Frontal cortex (tissue), 4 donors: ENCODE measurements around the gene STOX2. TPM values are rescaled to one million over a fixed set of nuclear protein-coding genes. Genes with fewer than 3 reads are reported as not detected.

Experiments used
- DNase-seq, 2 donors: peaks; one replicate each; pipeline ENCODE4 v3.0.0; 2012; ENCODE audit warnings: low spot score in 2 of 2
- FAIRE-seq: peaks from 2 replicates; lab custom pipeline; 2012; peaks lifted over from hg19 to GRCh38; lab: Jason Lieb, UNC
- total RNA-seq: library from RNA; depleted of rRNA; stranded (reverse); fragments of >200 nt; gene quantifications from one replicate; pipeline ENCODE4 v1.2.3, GENCODE V29; 2014
- donor health status: control.
- donor health status: control.
- donor health status: control.

Gene STOX2
- total RNA-seq, 1 donor from 2014 or later: 35.1 TPM

DNA sequence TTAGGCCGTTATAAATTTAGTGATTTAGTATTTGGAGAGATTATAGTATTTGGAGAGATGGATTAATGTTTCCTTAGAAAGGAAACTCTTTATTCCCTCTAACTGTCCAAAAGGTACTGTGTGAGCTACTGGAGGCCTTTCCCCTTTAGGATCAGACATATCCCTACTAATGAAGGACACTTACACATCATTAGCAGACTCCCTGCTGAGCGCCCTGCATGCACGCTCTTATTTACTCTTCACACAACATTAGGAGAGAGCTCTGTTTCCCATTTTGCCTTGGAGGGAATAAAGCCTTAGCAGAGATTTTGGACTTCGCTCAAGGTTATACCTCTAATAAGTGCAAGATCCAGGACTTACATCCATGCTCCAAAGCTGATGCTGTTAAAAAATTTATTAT, 17.8 kb upstream of the STOX2 start:
- DNase-seq (no peak), FAIRE-seq (no peak)

DNA sequence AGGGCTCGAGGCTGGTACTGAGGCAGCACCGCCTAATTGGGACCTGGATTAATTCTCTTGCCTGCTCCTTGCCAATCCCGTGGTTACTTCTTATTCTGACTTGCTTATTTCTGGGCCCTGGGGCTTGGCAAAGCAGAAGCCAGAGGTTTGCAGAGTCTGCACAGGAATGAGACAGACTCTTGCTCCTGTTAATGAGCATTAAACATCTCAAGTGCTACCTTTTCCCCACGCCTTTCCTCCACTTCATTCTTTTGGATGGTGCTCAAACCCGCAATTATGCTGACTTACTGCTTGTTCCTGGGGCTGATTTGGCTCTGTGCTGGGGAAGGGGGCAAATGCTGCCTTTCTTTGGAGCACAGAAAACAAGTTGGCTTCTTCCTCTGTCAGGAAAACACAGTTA, 16.5 kb upstream of the STOX2 start:
- DNase-seq (no peak), FAIRE-seq (no peak)

DNA sequence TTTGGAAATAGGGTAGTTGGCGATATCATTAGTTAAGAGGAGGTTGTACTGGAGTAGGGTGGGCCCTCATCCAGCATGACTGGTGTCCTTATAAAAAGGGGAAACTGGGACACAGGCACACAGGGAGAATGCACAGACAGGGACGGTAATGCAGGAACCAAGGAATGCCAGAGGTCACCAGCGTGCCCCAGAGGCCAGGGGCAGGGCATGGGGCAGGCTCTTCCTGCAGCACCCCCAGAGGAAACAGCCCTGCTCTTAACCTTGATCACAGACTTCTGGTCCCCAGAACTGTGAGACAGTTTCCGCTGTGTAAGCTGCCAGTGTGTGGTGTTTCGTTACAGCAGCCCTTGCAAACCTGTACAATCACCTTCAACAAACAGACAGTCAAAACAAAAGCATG, 15.9 kb upstream of the STOX2 start:
- no peak for FAIRE-seq

DNA sequence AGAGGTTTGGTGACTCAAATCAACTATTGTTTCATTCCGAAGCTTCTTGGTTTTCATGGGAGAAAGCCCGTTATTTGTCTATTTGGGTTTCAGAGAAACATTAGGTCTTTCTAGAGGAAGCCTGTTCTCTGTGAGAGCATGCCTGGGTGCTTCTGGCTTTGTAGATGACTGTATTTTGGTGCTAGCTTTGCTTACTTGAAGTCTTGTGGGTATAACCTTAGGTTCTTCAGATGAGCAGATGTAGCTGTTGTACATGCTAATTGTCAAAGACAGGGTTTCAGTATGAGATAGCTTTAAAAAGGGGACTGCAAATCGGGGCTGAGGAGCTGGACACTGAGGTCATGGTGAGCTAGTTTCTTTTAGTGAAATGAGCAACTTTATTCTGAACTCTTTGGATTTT, 7.9 kb upstream of the STOX2 start:
- DNase-seq (no peak), FAIRE-seq (no peak)

More for the DNA sequence above, 15.9 kb upstream of the STOX2 start:
- DNase-seq: no peak

DNA sequence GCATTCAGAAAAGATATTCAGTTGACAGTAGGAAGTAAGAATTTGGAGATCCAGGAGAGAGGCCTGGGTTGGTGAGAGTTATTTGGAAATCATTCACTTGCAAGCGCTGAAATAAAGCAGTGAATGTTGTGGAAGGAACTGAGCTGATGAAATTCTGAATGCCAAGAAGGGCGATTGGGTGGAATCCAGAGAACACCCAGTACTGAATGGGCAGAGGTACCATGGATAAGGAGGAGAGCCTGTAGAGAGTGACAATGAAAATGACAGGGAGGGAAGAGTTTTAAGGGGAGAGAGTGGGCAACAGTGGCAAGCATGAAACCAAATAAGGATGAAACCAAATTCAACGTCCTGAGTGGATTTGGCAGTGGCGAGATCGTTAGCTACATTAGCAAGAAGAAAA, 6.7 kb upstream of the STOX2 start:
- FAIRE-seq (no peak), DNase-seq (no peak)

DNA sequence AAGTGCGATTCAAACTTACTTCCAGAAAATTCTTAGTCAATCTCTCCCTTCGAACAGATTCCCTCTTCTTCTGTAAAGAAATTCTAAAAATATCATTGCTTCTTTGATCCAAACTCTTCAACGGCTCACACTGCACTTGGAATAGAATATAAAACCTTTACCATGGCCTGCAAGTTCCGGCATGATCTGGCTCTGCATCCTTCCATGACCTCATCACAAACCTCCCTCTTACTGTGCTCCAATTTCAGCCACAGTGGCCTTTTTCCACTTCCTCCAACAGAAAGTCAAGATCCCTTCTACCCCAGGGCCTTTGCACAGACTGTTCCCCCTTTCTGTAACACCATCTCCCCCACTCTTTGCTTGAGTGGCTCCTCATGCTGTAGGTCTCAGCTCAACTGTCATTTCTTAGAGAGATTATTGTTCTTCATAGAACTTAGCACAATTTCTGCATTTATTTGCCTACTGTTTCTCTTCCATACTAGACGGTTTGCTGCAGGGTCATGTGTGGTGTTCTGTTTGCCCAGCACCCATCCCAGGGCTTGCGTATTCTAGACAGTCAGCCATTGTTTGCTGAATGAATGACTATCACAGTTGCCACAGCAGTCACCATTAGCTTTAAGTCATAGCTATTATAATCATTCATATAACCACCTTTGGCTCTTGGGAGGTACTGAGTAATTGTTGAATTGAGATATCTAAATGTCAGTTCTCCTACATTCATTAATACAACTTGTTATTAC, 1.9 kb upstream of the STOX2 start:
- no peak for FAIRE-seq
- DNase-seq: no peak

DNA sequence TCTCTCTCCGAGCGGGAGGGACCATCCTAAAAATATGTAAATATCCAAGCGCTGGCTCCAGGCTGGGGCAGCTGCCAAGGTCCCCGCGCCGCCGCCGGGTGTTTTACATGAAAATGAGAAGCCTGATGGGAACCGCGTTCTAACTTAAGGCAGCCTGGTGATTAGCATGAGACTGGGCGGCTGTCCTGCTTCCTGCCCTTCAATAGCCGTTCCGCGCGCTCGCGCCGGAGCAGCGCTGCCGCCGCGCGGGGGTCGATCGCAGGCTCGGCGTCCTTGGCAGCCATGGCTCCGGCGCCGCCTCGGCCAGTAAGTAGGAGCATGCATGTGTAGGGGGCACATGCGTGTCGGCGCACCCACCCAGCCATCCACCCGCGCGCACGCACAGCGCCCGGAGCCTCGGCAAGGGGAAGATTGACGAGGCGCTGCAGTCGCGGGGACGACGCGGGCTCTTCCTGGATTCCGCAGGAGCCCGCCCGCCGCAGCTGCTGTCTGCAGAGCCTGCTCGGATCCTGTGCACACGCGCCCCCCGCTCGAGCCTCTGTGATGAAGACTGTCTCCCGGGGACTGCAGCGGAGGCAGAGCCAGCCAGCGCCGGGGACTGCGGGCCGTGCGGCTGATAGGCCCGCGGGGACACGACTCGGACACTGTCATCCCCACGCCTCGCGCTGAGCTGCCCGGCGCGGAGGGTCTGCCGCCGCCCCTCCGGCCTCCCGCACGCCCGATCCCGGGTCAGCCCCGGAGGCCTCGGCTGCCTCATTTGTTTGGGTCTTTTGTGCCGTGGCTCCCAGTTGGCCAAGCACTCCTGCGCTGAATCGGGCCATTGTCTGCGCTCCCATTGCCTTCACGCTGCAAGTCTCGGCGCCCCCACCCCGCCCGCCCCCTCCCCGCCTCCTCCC, 734 bp downstream of the STOX2 start:
- DNase-seq: peak; percentile 65 to 85
- no peak for FAIRE-seq

DNA sequence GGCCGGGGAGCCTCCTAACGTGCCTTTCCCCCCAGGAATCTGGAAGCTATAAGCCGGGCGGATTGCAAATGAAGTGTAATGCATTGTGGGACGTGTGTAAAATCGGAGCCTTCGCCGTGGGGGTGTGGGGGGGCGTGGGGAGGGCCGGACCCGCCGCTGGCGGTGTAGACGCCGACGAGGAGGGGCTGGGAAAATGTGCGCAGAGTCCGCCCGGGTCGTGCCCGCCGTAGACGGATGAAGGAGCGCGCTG, 1.3 kb downstream of the STOX2 start:
- FAIRE-seq: no peak
- DNase-seq: no peak

DNA sequence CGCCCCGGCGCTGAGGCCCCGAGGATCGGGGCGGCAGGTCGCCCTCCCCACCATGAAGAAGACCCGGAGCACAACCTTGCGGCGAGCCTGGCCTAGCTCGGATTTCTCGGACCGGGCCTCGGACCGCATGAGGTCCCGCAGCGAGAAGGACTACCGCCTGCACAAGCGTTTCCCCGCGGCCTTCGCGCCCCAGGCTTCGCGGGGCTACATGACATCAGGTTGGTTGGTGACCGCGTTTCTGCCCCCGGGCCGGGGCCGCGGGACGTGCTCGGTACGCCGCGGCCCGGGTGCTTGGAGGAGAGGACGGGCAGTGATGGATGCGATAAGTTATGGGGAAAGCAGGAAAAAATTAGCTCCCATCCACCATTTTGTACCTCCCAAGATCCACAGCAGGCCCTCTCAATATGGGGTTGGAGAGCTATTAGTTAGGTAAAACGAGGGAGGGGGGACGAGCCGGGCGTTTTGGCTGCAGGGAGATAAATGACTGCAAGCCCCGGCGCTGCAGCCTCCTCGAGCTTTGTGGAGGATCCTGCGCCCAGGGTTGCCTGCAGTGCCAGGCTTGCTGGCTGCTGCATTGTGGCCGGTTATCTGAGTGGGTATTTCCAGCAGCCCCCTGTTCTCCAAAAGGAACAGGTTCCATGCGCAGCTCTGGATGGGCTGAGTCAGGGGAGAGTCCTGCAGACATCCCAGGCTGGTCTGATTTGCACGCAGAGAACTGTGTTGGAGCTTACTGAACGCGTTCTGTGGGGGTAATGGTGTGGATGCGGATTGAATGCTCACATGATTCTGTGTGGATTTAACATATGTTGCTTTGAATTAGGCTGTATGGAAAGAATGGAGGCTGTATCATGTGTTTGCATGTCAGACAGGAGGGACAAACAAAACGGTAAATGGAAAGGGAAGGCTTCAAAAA, 1.9 kb downstream of the STOX2 start:
- FAIRE-seq: no peak
- peak in 1 of 2 donors; percentile 41 for DNase-seq

DNA sequence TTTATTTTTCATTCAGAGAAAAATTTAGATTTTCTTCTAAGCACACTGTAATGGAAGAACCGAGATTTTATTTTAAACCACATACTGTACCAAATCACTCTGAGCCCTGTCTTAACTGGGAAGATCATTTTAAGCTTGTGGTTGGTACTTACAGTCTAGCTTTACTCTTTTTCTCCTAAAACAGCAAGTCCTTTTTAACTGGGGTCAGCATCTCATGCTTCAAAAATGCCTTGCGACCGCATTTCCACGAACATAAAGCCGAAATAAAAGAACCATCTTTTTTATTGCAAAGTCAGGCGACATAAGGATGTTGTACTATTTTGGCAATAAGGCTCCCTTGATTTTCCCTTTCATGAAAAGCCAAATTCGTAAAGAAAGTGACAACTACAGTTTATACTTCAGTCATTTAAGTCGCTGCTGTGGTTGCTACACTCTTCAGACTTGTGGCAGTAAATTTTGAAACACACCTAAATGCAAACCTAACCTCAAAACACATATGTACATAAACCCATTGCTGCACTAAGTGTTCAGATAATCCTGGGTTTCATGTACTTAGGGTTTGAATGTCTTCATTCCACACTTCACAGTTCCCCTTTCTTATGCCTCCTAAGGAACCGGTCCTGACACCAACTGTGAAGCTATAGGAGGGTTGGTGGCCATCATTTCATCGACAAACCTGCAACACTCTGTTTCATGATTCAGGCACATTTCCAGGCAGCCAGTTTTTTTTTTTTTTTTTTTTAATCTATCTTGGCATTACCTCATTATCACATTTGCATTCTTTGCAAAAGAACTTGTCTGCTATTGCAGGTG, 3.0 kb downstream of the STOX2 start:
- DNase-seq (no peak), FAIRE-seq (no peak)

DNA sequence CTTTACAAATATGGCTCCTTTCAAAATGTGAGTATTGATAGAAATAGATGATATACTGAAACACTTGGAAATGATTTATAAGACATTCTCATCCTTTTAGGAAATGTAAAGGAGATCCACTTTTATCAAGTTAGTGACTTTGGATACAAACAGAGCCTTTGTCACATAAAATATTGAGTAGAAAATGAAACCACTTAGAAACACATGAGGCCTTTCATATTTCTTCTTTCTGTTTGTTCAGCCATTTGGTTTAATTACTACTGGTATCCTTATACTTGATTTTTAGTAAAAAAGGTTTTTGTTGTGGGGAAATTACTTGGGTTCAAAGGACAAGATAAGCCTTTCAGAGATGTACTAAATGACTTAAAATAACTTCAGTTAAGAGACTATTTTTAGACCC, 4.1 kb downstream of the STOX2 start:
- FAIRE-seq (no peak), DNase-seq (no peak)

DNA sequence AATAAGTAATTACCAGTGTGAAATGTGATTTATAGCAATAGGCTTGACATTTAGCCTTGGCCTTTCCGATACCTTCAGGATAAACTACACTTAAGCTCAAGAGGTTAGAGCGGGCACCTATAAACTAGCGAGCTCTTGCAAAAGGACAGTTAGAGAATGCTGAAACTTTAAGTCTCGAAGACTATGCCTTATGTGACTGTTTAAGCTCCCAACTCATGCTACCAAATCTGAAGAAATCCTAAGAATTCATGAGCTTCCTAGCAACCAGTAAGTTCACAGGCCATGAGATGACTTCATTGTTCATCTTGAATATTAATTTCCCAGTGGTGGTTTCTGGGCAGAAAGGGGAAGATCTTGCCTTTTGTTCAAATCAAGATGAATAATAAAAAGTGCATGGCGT, 4.7 kb downstream of the STOX2 start:
- DNase-seq: no peak
- FAIRE-seq: no peak

DNA sequence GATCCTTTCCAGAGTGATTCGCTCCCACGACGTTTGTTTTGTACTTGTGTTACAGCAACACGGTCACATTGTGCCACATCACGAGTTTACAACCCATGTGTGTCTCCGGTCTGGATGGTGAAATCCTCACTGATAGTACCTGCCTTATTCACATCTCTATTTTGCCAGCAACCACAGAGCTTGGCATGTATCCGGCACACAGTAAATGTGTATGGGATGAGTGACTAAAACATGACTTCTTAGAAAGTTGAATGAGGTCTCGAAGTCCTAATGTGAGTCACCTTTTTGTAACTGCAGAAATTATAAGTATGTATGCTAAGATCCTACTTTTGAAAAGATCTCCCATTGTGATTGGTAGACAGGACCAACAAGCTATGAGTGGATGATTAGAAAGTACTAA, 7.5 kb downstream of the STOX2 start:
- no peak for FAIRE-seq
- DNase-seq: no peak

DNA sequence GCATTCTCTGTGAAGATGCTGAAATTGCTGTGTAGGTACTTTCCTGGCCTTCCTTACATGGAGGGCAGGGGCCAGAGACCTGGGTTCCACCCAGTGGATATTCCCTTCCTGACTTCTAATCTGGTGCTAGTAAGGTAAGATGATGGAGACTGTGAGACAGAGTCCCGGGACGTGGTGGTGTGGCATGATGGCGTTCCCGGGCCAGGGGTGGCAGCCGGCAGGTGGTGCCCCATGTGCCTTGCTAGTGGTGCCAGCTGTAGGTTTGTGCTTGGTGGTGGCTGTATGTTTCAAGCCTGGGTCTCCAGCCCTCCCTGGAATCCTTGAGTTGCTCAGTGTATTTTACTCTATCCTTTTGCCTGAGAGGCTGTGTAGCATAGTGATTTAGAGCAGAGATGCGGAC, 10.9 kb downstream of the STOX2 start:
- no peak for FAIRE-seq
- DNase-seq: no peak

DNA sequence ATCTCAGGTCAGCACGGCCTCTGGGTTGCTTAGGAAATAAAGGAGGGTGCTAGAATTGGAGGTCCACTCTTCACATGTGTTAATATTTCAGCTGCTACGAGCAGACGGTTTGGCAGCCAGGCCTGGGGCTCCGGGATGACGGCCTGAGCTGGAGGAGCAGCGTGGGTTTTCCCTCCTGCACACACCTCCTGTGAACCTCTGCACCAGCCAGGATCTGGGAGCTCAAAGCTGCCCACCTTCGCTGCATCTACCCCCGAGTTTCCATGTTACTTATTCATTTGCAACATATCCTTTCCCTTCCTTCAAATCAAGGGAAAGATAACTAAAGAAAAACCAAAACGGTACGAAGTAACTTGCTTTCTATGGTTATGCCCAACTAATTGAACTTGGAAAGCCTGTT, 13.6 kb downstream of the STOX2 start:
- FAIRE-seq (no peak), DNase-seq (no peak)

DNA sequence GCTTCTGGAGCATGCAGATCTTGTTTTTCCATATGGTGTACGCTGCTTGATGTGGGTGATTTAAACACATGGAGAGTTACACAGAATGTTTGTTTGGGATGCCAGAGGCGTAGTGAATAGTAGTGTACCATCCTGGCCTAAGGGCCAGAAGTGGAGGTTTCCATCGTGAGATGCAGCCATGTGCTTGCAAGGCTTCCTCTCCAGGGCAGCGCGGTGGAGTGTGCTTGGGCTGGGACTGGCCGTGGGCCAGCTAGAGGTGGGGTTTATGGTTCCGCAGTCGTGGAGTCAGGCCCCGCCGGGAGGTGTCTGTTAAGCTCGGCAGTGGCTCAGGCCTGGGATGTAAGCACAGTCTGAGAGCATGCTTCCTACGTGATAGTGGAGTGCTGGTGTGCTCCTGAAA, 14.0 kb downstream of the STOX2 start:
- DNase-seq: no peak

DNA sequence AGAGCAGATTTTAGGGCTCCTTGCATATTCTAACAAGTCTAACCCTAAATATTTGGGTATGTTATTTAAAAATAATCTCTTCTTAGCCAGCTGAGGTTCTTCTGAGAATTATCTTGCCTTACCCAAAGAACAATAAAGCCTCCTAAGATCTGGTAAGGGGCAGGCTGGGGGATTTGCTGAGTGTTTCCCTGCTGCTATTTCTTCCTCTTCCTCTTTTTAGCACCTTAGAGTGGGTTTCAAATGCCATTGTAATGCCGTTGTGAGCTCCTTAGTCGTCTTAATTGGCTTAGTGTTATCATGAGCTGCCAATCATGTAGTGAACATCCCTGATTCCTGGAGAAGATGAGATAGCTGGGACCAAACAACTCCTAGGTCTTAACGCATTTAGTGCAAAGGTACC, 15.4 kb downstream of the STOX2 start:
- no peak for FAIRE-seq
- no peak for DNase-seq

More for the DNA sequence above, 14.0 kb downstream of the STOX2 start:
- no peak for FAIRE-seq

DNA sequence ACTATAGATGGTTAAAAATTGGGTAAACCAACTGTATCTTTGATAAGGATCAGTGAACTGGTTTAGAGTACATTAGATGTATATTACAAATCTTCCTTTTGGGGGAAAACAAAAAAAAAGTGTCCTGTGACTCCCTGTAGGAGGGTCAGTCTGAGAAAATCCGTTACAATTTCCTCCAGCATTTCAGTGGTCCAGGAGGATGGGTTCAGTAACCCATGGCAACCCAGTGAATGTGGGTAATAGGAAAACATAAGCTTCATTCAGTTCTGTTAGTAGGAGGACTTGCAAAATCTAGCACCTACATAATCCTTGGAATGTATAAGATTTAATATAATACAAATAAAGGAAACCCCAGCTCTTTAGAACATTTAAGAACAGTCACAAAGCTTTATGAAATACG, 16.2 kb downstream of the STOX2 start:
- FAIRE-seq (no peak), DNase-seq (no peak)

DNA sequence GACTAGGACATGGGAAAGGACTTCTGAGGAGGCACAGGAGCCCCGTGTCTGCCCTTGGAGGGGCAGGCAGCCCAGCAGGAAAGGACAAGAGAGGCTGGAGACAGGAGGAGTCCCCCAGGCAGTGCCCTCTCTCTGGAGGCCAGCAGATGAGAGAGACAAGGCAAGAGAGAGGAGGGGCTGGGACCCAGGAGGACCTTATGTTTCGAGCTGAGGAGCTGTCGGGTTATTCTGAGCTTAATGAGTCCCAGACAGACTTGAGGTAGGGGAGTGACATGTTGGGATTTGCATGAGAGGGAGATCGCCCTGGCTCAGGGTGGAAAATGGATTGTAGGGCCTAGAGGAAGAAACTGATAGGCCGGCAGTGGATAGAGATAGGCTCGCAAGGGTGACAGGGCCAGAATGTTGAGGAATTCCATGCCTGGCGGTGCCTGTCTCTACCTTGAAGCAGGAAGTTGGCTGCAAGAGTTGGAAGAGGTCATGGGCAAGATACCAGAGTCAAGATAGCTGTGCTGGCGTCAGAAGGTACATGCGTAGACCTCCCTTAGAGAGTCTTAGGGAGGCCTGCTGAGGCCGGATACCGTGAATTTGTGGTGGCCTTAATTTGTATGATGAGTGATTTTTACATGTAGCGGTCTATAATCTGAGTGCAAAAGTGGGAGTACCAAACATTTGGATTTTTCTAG, 19.4 kb downstream of the STOX2 start:
- FAIRE-seq: no peak
- DNase-seq: no peak
